SH-SY5Y (cell line): ENCODE results near the gene SRP54.

ENCODE experiments used
- GATA2 ChIP-seq: IDR thresholded peaks from 2 replicates; pipeline ENCODE4 v1.6.1; 2011; ENCODE audit warnings: mild to moderate bottlenecking, low read depth, low read length
- GATA3 ChIP-seq: IDR thresholded peaks from 2 replicates; pipeline ENCODE4 v1.6.1; 2011; ENCODE audit warnings: low read depth, mild to moderate bottlenecking, low read length, moderate library complexity

Gene SRP54

GRCh38 chr14:35020713-35021112 lies 37.9 kb downstream of the SRP54 start:
- TF ChIP-seq GATA2 (no peak), GATA3 (no peak)

GRCh38 chr14:35028435-35028834 lies 45.6 kb downstream of the SRP54 start:
- TF ChIP-seq GATA2 (no peak), GATA3 (no peak)

- TF ChIP-seq GATA2 (no peak), GATA3 (no peak)
Observed at GRCh38 chr14:35032562-35032961, 49.8 kb downstream of the SRP54 start.

DNA sequence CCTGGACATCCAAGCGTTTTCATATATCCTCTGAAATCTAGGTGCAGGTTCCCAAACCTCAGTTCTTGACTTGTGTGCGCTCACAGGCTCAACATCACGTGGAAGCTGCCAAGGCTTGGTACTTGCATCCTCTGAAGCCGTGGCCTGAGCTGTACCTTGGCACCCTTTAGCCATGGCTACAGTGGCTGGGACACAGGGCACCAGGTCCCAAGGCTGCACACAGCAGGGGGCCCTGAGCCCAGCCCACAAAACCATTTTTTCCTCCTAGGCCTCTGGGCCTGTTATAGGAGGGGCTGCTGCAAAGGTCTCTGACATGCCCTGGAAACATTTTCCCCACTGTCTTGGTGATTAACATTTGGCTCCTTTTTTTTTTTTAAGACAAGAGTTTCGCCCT lies 51.6 kb downstream of the SRP54 start:
- TF ChIP-seq GATA3 = no peak
- TF ChIP-seq GATA2 = no peak

DNA sequence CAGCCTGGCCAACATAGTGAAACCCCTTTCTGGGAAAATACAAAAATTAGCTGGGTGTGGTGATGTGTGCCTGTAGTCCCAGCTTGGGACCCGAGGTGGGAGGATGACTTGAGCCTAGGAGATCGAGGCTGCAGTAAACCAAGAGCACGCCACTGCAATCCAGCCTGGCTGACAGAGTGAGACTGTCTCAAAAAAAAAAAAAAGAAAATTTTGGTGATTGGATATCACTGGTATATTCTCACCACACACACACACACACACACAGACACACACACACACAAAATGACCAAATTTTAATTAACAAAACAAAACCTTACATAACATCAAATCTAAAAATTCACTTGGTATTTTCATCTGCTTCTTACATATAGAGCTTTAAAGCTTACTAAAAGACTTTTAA lies 59.8 kb downstream of the SRP54 start:
- no peak for TF ChIP-seq GATA3

- TF ChIP-seq GATA2 = no peak
- no peak for TF ChIP-seq GATA3
Observed at GRCh38 chr14:35043046-35043445, 60.3 kb downstream of the SRP54 start.

DNA sequence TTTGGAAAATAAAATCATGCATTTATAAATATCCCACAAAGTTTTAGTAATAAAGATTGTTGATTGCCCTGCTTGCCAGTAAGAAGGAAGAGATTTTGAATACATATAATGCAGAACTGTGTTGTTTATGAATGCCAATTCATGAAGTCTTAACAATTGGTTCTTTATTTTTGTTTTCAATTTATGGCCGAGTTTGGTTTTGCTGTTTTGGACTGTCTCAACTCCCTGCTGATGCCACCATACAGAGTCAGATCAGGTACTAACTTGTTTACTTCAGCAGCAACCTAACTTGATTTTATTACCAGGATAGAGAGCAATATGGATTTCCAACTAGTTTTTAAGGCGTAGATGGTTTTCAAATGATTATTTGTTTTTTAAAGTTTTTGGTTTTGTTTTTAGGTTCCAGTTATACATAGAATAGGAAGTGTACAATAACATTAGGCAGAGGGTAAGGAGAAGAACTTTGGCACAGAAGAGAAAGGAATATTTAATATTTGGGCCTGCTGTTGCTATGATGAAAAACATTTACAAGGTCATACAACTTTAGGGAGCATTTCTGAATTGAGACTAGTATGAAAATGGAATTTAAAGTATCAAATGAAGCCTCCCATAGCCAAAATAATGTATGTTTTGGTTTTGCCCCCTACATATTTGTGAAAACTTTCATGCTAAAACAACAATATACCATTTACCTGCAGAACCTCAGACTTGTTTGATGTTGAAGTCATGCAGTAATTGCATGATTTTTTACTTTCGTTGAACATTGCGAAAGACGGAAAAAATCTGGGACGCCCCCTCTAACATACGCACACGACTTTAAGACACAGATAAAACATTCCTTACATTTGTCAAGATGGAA lies 62.4 kb downstream of the SRP54 start:
- no peak for TF ChIP-seq GATA3
- TF ChIP-seq GATA2 = no peak

DNA sequence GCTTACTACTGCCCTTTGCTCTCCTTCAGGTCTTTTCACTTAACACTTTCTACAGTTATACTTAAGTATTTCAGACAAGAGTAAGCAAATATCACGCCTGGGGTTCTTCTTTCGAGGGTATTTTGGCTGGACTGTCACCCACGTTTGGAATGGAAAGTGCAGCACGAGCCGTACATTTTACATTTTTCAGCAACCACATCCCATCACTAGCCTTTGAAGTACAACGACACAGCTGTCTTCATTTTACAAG lies 62.9 kb downstream of the SRP54 start:
- TF ChIP-seq GATA3 = no peak
- no peak for TF ChIP-seq GATA2

- TF ChIP-seq GATA3 (no peak), GATA2 (no peak)
Observed at GRCh38 chr14:35046048-35046750, 63.4 kb downstream of the SRP54 start, which contains the start of gene FAM177A1. FAM177A1 (plus strand) TSS chr14:35046272; CDS start chr14:35046464, 192 bp downstream.

- TF ChIP-seq GATA3 (no peak), GATA2 (no peak)
Observed at GRCh38 chr14:35046751-35047536, 64.2 kb downstream of the SRP54 start.

GRCh38 chr14:35047976-35048513 lies 65.3 kb downstream of the SRP54 start:
- no peak for TF ChIP-seq GATA3
- TF ChIP-seq GATA2 = no peak

- TF ChIP-seq GATA3 = no peak
- no peak for TF ChIP-seq GATA2
Observed at GRCh38 chr14:35050652-35051051, 67.9 kb downstream of the SRP54 start.

GRCh38 chr14:35051796-35052195 lies 69.0 kb downstream of the SRP54 start:
- TF ChIP-seq GATA3 = no peak
- TF ChIP-seq GATA2 = no peak

DNA sequence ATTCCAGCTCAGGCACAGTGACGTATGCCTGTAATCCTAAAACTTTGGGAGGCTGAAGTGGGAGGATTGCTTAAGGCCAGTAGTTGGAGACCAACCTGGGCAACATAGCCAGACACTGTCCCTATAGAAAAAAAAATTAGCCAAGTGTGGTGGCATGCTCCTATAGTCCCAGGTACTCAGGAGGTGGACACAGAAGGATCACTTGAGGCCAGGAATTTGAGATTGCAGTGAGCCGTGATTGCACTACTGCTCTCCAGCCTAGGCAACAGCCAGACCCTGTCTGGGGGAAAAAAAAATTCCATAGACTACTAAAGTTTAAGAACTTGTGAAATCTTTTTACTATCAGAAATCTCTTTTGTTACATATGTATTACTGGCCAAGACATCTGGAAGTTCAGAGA lies 69.8 kb downstream of the SRP54 start:
- TF ChIP-seq GATA3 (no peak), GATA2 (no peak)
